Ishikawa (cell line): ENCODE data around the gene APC2.

ENCODE experiments used
- CEBPB ChIP-seq: IDR thresholded peaks from 2 replicates; pipeline ENCODE4 v1.6.1; 2012
- CREB1 ChIP-seq: IDR thresholded peaks from 2 replicates; pipeline ENCODE4 v1.6.1; 2012; ENCODE audit warnings: low read depth
- EGR1 ChIP-seq: IDR thresholded peaks from 2 replicates; pipeline ENCODE4 v1.6.1; 2012
- EP300 ChIP-seq: IDR thresholded peaks from 2 replicates; pipeline ENCODE4 v1.6.1; 2012; ENCODE audit warnings: borderline replicate concordance
- FOXM1 ChIP-seq: IDR thresholded peaks from 2 replicates; pipeline ENCODE4 v1.6.1; 2012; ENCODE audit warnings: low read depth, borderline replicate concordance
- NFIC ChIP-seq: IDR thresholded peaks from 2 replicates; pipeline ENCODE4 v1.6.1; 2012
- RAD21 ChIP-seq: IDR thresholded peaks from 2 replicates; pipeline ENCODE4 v1.6.1; 2012; ENCODE audit warnings: low read depth
- TAF1 ChIP-seq: IDR thresholded peaks from 2 replicates; pipeline ENCODE4 v1.6.1; 2012; ENCODE audit warnings: low read depth, mild to moderate bottlenecking
- TCF12 ChIP-seq: IDR thresholded peaks from 2 replicates; pipeline ENCODE4 v1.6.1; 2012; ENCODE audit warnings: low read depth
- TEAD4 ChIP-seq: IDR thresholded peaks from 2 replicates; pipeline ENCODE4 v1.6.1; 2012
- YY1 ChIP-seq: IDR thresholded peaks from 2 replicates; pipeline ENCODE4 v1.6.1; 2012; ENCODE audit warnings: low read depth
- ZBTB7A ChIP-seq: IDR thresholded peaks from 2 replicates; pipeline ENCODE4 v1.6.1; 2012; ENCODE audit warnings: low read depth
- TF ChIP-seq, protein P1 (sequence below): IDR thresholded peaks from 2 replicates; pipeline ENCODE4 v1.6.1; 2012; ENCODE audit warnings: low read depth, mild to moderate bottlenecking
- TF ChIP-seq, protein P2 (sequence below): IDR thresholded peaks from 2 replicates; pipeline ENCODE4 v1.6.1; 2012
- TF ChIP-seq, protein P3 (sequence below): IDR thresholded peaks from 2 replicates; pipeline ENCODE4 v1.6.1; 2012

Gene APC2

DNA sequence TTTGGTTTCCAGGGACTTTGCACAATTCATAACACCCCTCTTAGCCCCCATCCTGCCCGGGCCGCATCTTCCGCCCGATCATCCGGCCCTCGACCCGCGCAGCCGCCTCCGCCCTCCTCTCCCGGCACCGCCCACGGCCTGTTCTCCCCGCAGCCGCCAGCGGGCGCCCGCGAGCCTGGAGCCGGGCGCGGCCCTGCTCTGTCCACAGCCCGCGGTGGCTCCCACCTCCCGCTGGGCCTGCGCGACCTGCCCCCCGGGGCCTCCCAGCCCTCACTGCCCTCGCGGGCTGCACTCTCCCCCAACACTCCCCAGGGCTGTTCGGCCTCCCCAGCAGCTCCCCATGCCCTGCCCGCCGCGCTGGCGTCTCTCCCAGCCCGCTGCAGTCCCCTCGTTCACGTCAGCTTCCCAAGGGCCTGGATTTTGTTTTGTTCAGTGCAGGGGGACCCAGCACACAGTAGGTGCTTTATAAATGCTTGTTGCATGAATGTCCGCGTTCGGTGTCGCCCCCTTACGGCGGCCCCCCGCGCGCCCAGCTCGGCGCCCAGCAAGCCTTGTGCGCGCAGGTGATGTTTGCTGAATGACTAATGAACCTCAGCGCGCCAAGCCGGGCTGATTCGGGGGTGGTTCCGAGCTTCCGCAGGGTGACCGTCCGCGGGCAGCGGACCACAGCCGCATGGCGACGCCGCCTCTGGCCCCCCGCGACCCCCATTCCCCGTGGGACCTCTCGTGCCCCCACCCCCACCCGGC lies 4.6 kb upstream of the APC2 start:
- no peak; the same call in 1 of the 2 replicates for TF ChIP-seq TAF1
- no peak for TF ChIP-seq EP300
- peak; percentile 52; the same call in 1 of the 2 replicates for TF ChIP-seq RAD21
- no peak for TF ChIP-seq CREB1
- no peak for TF ChIP-seq FOXM1
- TF ChIP-seq, protein P1, sequence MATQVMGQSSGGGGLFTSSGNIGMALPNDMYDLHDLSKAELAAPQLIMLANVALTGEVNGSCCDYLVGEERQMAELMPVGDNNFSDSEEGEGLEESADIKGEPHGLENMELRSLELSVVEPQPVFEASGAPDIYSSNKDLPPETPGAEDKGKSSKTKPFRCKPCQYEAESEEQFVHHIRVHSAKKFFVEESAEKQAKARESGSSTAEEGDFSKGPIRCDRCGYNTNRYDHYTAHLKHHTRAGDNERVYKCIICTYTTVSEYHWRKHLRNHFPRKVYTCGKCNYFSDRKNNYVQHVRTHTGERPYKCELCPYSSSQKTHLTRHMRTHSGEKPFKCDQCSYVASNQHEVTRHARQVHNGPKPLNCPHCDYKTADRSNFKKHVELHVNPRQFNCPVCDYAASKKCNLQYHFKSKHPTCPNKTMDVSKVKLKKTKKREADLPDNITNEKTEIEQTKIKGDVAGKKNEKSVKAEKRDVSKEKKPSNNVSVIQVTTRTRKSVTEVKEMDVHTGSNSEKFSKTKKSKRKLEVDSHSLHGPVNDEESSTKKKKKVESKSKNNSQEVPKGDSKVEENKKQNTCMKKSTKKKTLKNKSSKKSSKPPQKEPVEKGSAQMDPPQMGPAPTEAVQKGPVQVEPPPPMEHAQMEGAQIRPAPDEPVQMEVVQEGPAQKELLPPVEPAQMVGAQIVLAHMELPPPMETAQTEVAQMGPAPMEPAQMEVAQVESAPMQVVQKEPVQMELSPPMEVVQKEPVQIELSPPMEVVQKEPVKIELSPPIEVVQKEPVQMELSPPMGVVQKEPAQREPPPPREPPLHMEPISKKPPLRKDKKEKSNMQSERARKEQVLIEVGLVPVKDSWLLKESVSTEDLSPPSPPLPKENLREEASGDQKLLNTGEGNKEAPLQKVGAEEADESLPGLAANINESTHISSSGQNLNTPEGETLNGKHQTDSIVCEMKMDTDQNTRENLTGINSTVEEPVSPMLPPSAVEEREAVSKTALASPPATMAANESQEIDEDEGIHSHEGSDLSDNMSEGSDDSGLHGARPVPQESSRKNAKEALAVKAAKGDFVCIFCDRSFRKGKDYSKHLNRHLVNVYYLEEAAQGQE = no peak
- TF ChIP-seq ZBTB7A = no peak
- no peak for TF ChIP-seq CEBPB
- TF ChIP-seq TCF12 = no peak
- no peak for TF ChIP-seq TEAD4
- TF ChIP-seq, protein P2, sequence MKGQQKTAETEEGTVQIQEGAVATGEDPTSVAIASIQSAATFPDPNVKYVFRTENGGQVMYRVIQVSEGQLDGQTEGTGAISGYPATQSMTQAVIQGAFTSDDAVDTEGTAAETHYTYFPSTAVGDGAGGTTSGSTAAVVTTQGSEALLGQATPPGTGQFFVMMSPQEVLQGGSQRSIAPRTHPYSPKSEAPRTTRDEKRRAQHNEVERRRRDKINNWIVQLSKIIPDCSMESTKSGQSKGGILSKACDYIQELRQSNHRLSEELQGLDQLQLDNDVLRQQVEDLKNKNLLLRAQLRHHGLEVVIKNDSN = no peak
- 0 out of 2 replicates have a peak, but pooled peaks have one; percentile 22 for TF ChIP-seq NFIC
- peak; percentile 90 for TF ChIP-seq EGR1
- TF ChIP-seq, protein P3, sequence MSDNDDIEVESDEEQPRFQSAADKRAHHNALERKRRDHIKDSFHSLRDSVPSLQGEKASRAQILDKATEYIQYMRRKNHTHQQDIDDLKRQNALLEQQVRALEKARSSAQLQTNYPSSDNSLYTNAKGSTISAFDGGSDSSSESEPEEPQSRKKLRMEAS = peak; percentile 31; the same call in 1 of the 2 replicates
- TF ChIP-seq YY1 = no peak

DNA sequence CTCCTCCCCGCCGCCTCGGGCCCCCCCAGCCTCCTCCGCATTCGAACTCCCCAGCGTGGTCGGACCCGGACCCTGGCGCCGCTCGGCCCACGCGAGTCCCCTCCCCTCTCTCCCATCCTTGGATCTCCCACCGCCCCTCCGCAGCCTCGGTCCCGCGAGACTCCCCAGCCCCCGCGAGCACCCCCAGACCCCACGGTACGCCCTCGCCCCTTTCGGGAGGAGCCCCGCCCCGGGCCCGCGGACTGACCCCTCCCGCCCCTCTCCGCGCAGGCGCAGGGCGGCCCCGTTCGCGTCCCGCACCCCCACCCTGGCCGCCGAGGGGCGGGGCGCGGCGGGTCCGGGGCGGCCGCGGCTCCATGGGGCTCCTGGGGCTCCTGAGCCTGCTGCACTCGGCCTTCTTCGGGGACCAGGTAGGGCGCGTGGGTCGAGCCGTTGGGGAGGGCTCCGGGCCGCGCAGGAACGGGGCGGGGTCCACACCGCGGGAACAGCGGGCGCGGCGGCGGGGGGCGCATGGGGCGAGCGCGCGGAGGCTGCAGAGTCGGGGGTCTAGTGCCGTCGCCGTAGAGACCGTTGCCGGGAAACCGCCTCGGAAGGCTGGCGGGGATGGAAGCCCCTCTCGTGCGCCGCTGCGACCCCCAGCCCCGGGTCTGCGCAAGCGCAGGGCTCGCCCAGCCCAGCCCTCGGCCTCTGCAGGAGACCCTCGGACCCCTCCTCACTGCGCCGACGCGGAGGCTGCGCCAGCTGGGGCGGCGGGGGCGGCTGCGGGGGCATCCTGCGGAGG lies 3.8 kb upstream of the APC2 start:
- TF ChIP-seq EGR1 = no peak

DNA sequence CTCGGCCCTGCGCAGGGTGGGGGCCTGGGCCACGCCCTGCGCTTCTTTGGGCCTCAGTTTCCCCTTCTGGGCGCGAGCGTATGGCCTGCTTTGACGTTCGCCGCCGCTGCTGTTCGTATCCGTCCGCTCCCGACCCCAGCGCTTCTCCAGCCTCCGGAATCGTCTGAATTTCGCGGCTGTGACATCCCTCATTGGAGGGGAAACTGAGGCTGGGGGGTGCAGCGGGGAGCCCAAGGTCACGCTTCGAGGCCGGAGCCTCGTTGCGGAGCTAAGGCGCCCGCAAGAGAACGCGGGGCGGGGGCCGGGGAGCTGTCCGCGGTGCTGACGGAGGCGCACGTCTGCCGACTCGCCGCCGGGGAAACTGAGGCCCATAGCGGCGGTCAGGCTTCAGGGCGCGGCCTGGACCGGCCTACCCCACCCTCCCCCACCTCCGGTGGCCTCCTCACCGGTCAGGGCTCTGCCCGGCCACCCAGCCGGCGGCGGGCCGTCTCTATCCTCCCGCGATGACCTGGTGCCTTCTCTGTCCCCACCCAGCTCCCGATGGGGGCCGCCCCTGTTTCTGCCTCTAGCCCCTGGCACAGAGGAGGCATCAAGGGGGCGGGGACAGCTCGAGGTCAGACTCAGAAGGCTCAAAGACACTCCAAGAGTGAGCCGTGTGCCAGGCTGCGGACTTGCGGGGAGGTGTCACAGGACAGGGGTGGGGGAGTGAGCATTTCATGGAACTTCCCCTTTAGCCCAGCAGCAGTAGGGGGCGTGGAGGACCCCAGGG lies 3.0 kb upstream of the APC2 start:
- TF ChIP-seq, protein P3 = peak; percentile 48
- TF ChIP-seq, protein P2 = no peak
- TF ChIP-seq, protein P1 = peak; percentile 98

DNA sequence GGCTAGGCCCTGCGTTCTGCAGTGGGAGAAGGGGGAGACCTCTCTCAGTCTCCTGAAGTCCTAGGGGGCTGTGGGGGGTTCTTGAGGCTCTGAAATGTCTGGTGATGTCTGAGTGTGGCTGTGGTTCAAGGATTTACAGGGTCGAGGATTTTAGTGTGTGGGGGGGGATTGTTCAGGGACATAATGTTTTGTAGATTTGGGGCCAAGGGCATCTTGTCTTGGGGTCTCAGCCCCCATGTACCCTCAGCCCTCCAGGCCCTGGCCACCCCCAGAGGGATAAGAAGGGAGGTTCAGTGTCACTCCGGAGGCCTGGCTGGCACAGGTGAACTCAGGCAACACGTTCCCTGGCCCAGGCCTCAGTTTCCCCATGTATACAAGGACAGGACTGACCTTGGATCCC lies 2.4 kb upstream of the APC2 start:
- TF ChIP-seq FOXM1 = no peak
- no peak for TF ChIP-seq EGR1
- TF ChIP-seq TCF12 = no peak
- TF ChIP-seq TAF1 = no peak
- TF ChIP-seq EP300 = no peak
- no peak for TF ChIP-seq YY1
- no peak for TF ChIP-seq RAD21
- no peak for TF ChIP-seq CEBPB
- no peak for TF ChIP-seq TEAD4
- TF ChIP-seq, protein P2 = no peak
- no peak for TF ChIP-seq ZBTB7A

DNA sequence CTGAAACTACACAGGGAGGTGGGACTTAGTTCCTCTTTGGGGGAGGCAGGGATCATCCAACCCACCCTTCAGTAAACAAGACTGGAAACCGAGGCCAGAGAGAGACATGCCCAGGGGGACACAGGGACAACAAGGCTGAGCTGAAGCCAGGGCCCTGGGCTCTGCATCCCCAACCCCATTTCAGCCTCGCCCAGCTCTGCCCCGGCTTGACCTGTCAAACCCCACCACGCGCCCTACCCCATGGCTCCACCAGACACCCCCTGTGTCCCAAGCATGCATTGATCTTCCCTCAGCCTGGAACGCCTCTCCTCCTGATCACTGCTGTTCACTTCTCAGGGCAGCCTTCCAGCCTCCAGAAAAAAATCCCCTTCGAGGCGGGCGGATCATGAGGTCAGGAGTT lies 2.0 kb upstream of the APC2 start:
- TF ChIP-seq, protein P3 = no peak
- no peak for TF ChIP-seq YY1
- TF ChIP-seq, protein P1 = no peak
- no peak for TF ChIP-seq ZBTB7A
- no peak for TF ChIP-seq TEAD4
- TF ChIP-seq EGR1 = no peak
- TF ChIP-seq CREB1 = no peak
- no peak for TF ChIP-seq TAF1
- no peak for TF ChIP-seq FOXM1
- no peak for TF ChIP-seq EP300
